HTERT RPE-1 (cell line): Measurements from ENCODE around the gene NADK2.
"Not testable (repeated sequence)": the region's sequence is repeated elsewhere in the genome, so short reads cannot be mapped to it uniquely, and the experiment has no call there.

Experiments used
- in situ Hi-C: fragments of 300-500 bp; cut with MboI; formaldehyde crosslinking; loops from 4 replicates; pipeline ENCODE4 v1.14.3; 2020; ENCODE audit warnings: low sequenced_read_pairs

Gene NADK2, protein sequence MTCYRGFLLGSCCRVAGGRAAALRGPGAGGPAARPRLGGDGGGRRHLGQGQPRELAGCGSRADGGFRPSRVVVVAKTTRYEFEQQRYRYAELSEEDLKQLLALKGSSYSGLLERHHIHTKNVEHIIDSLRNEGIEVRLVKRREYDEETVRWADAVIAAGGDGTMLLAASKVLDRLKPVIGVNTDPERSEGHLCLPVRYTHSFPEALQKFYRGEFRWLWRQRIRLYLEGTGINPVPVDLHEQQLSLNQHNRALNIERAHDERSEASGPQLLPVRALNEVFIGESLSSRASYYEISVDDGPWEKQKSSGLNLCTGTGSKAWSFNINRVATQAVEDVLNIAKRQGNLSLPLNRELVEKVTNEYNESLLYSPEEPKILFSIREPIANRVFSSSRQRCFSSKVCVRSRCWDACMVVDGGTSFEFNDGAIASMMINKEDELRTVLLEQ

DNA sequence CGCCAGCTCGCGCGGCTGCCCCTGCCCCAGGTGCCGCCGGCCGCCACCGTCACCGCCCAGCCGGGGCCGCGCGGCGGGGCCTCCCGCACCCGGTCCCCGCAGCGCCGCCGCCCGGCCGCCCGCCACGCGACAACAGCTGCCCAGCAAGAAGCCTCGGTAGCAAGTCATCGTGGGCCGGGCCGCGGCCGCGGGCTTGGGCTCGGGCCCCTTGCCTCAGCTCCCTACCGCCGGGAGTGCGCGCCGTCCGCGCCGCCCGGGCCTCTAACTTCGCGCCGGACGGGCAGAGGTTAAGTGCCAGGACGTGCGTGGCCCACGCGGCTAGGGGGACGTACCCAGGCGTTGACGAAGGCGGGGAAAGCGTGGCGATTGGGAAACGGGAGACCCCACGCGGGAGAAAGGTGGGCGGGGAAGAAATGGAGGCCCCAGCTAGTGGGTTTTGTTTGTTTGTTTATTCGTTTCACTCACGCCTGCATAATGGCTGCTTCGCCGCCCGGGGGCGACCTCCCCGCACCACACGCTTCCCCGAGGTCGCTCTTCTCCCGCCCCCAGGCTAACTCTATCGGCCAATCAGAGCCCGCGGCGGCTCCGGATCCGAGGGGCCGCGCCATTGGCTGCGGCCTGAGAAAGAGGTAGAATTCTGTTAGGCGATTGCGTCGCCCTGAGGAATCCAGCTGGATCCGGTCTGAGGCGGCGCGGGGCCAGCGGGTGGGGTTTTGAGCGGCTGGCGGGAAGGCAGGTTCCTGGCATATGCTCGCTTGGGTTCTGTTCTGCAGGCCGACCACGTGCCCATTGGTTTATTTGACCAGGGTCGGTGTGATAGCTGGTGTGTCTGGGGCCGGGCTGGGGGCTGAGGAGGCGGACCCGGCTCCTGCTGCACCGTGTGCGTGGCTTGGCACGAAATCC lies at the start of gene NADK2:
Gene NADK2, minus strand, starts transcription at position 295 of the 903 bp plus-strand sequence. Its CDS starts 127 bp downstream, at position 168.
- in situ Hi-C loops: no loop called here

DNA sequence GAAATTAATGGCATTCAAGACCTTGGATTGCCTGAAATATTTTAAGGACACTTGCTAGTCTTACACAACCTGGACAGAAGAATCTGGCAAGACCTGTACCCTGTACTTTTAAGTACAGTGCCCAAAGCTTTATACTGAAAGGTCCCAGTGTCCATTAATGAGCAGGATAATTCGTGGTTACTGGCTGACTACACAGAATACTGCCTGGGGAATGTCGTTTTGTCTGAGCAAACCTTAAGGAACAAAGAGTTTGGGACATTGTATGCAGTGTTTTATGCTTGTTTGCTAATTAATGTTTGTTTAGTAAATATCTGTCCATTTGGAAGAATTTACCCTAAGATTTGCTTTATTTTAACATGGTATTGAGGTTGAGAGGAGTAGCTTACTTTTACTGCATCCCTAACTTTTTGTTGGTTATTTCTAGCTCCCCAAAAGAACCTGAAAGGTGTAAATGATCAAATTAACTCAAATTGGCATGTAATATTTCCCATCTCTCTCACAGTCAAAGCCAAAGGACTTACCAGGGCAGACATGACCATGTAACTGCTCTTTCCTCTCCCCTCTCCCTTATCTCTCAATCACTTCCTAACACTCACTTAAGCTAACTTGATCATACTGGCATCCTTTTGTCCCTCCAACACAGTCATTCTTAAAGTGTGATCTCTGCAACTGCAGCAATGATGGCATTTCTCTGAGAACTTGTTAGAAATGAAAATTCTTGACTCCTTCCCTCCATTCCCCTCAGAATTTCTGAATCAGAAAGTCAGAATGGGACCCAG lies 44.3 kb upstream of the NADK2 start:
- in situ Hi-C loops: no loop called here

DNA sequence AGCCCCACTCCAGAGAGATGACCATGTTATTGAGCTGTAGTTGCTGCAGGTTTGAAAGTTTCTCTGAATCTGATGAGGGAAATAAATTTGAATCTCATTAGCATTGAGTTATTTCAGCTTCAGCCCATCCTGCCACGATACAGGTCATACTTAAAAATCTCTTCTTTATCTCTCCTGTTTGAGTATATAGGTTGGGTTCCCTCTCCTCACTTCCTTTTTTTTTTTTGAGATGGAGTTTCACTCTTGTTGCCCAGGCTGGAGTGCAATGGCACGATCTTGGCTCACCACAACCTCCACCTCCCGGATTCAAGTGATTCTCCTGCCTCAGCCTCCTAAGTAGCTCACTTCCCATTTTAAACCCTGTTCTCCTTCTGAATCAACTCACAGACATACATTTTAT lies 42.0 kb upstream of the NADK2 start:
- in situ Hi-C loops: not testable (repeated sequence)

DNA sequence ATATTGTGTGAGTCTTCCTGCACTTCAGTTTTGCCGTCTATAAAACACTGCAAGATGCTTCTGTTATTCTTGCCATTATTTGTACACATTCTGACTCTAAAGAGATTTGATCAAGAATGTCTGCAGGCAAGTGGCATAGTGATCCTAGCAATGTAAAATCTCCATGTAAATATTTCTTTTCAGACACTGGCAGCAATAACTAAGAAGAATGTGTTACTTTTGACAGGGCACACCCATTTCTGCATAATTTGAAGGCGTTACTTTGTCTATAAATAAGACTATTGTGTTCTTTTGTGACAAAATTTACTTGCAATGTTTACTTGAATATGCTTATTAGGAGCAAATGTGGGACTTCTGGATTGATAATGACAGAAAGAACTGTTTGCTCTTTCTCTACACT lies 39.9 kb upstream of the NADK2 start:
- in situ Hi-C loops: no loop called here

DNA sequence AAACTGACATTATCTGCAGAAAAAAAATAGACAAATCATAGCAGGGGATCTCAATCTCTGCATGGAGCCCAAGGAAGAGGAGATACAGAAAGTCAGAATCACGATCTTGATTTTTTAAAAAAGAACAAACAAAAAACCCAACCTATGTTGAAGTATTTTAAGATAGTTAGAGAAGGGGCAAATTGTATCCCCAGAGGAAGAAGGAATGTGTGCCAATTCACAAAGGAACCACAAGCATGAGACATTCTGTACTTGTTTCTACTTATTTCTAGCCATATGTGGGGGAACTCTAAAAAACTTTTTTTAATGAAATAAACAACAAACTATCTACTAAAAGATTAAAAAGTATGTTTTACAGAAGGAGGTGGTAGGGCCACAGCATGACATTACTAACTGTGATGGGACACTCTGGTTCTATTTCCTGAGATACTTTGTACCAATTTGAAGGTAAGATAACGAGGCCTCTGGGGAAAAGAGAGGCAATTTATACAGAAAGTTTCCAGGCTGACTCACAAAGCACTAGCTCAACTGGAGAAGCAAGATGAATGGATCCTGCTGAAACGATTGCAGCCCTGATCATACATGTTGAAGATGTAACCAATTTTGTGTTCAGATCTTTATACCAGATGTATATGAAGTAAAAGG lies 37.5 kb upstream of the NADK2 start:
- in situ Hi-C loops: no loop called here

DNA sequence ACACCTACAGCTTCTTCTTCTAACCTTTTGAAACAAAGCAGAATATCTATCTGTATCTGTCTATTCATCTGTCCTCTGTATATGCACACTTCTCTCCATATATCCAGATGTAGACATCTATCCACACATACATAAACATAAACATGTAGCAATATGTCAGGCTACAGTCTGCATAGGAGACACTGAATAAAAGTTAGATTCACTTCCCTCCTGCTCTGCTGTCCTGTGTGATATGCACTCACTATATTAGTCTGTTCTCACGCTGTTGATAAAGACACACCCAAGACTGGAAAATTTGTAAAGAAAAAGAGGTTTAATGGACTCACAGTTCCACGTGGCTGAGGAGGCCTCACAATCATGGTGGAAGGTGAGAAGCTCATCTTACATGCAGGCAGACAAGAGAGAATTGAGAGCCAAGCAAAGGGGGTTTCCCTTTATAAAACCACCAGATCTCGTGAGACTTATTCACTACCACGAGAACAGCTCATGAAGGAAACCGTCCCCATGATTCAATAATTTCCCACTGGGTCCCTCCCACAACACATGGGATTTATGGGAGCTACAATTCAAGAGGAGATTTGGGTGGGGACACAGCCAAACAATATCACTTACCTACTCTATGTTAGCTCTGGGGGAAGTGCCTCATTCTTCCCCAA lies 35.9 kb upstream of the NADK2 start:
- in situ Hi-C loops: no loop called here

DNA sequence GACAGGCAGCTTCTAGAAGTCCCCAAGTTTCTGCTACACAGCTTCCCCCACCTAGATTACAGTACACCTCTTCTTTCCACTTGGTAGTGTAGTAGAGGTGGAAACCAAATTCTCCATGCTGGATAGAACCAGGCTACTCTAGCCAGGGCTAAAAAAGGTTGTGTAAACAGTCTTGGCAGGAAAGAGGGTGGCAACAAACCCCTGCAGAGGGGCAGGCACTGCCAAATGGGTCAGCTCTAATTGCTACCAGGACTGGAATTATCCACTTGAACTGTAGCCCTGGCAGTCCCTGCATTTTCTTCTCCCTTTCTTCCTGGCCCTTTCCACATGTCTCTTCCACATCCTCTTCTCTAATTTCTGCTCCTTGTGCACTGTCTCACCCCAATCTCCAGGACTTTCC lies 35.1 kb upstream of the NADK2 start:
- in situ Hi-C loops: no loop called here

DNA sequence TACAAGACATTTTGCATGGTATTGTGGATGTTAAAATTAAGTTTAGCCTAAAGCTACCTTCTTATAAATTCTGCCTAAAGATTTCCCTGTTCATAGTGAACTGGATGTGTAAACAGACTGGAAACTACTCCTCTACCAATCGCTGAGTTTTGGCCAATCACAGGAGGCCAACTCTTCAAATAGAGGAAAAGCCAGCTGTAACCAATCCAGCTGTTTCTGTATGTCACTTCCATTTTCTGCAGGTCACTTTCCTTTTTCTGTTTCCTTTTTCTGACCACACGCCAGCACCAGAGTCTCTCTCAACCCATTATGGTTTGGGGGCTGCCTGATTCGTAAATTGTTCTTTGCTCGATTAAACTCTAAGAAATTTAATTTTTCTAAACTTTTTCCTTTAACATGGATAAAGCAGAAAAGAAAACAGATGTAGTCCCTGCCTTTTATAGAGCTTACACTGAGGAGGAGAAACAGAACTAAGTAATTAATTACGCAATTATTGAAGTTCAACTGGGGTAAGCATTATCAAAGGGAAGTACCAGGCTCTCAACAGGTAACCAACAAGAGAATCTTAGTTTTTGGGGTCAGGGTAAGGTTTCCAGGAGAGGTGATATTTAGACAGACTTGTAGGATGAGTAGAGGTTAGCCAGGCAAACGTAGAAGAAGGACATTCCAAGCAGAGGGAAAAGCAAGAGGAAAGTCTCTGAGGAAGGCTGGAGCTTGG lies 32.2 kb upstream of the NADK2 start:
- in situ Hi-C loops: no loop called here

DNA sequence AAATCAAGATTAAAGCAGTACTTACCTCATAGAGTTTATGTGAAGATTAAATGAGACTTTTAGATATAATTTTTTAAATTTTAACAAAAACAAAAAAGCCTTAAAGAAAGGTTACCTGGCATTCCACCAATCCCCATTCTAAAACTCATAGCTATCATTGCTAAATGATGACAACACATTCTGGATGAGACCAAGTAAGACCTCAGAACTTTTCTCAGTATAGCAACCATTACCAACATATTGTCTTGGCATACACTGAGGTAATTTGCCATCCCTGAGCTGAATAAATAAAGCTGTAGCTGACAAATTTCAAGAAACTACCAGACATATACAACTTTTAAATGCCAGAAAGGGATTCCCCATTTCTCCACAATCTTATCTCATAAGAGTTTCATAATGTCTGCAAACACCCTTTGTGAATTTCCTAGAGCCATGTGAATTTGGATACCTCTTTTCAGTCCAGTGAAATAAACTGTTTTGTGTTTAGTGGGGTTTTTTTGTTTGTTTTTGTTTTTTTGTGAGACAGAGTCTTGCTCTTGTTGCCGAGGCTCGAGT lies 30.5 kb upstream of the NADK2 start:
- in situ Hi-C loops: no loop called here

DNA sequence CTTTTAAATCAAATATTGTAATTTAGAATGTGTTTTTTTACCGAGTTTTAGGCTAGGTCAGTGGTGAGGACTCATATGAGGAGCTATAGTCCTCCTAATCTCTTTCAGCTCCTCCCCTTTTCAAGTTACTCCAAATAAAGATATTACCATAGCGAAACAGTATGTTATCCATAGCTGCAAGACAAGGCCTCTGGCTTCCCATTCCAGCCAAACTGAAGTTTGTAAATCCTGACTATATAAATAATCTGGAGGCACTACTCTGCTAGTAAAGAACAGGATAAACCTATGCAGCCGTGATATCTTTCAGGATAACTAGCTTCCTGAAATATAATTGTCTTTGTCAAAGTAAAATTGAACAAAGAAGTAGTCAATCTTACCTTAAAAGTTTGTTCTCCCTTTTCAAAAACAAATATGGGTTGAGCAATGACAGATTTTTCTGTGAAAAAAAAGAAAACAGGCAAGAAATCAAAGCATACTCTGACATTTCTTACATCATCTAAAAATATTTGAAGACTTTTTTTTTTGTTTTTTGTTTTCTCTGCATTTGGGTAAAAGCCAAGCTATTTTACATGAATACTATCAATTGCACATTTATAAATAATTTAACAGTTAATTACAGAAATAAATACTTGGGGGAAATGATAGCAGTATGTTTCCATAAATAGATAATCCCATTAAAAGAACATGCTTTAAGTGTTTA lies 29.3 kb upstream of the NADK2 start:
- in situ Hi-C loops: no loop called here

DNA sequence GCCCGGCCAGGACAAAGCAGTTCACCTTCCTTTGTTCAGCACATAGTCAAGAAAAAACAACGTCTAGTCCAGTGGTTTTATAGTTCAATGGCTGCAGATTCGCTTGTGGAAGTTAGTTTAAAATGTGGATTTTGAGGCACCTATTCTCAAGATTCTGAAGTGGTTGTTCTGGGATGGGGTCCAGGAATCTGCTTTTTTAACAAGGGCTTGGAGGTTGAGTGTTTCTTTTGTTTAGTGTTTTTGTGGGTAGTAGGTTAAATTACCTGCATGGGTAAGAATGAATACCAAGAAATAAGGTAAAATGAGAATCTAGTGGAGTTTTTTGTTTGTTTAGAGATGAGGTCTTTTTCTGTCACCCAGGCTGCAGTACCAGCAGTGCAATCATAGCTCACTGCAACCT lies 28.4 kb upstream of the NADK2 start:
- in situ Hi-C loops: no loop called here

DNA sequence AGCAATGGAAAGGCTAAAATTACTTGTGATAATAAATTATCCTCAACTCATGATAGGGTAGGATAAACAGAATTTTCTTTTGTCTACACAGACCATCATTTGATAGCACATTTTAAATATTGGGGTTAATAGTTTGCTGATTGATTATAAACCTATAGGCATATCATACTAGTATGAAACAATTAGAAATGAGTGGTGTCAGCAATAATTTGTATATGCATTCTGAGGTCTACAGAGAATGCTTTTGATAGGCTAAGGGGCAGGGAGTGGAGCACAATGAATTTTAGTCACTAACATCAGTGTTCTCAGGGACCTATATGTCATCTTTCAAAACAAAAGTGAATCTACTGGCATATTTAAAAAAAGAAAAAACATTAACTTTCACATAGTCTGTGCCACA lies 27.8 kb upstream of the NADK2 start:
- in situ Hi-C loops: no loop called here

DNA sequence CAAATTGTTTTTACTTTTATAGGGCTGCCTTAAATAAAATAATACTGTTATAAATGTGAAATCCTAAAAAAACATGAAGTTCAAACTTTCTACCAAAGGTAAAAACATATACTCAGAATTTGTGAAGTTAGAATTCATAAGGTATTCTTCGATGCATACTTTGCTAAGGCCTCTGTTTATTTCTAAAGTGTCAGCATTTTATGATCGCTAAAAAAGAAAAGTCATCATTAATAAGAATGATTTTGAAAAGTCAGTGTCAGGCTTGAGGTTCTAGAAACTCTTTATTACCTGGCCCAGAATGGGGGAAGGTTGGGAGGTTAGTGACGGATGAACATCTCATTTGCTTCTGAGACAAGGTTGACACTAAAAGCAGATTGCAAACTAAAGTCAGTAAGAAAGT lies 26.2 kb upstream of the NADK2 start:
- in situ Hi-C loops: no loop called here

DNA sequence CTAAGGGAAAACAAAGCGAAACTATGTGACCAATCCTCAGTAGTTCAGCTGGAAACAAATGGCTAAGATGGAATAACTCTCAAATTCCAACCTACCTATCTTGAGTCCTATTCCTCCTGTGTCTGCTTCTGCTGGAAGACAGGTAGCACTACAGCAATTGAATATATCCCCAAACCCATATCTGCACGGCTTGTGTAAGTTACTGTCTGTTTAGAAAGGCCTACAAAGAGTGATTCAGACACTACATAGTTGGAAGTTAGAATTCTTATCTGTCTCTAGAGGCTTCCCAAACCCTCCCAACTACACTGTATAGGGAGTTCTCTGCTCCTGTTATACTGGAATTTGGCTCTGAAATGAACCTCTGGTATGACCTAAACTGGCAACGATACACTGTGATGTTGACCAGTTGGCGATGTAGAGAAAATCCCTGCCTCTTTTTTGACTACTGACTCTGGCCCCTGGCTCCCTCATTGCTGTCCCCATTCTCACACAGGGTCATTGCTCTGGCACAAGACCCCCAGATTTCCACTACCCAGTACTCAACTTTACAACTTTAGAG lies 22.6 kb upstream of the NADK2 start:
- in situ Hi-C loops: no loop called here

DNA sequence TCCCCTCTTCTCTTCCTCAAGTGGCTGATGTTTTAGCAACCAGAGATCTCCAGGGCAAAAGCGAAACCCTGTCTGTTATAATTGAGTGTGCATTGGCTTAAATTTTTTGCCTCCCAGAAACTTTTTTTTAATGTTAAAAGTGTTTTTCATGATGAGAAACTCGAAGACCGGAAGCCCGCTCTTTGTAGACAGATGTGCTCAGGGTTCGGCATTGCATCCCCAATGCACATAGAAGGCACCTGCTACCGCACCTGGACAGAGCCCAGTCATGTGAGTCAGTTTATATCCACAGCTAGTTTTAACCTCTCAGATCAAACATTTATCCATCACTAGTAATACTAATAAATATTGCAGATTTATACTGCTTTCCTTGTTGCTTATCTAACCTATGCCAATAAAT lies 19.5 kb upstream of the NADK2 start:
- in situ Hi-C loops: no loop called here

DNA sequence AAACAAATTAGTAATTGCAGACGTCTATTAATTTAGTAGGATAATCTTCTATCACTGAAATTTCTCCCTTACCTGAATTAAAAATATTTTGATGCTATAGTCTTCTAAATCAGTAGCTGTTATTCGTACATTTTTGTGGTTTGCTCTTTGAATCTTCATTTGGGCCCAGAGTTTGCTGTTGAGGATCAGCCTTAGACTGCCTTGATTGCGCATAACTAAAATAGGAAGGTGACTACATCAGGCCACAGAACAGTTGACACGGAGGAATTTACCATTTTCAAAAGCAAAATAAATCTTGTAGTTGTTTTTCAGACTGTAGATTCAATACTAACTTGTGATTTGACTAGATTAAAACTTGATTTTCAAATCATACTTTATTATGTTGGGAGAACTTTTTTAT lies 11.8 kb upstream of the NADK2 start:
- in situ Hi-C loops: no loop called here

DNA sequence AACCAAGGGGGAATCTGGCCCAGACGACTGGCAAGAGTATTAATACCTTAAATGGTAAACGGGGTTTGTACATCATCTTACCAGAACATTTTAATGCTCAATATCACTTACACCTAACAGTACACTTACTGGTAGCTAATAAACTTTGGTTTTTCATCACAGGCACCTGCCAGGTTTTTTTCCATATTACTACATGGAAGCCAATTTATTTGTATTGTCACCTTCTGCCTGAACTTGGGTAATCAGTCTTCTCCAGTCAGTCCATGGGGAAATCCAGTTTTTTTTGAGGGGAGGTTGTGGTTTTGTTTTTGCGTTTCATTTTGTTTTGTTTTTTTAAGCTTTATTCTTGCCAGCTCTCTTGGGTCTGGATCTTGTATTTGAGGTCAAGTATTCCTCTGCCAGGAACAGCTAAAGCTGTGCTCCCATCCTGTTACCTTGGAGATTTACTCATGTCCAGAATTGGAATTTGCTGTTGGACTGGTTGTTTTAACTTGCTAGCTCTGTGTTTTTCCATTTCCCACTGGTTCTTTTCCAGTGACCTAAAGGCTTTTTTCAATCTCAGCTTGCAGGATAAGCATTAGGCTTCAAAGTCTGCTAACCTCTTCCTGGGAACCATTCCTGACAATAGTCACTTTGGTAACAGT lies 11.1 kb upstream of the NADK2 start:
- in situ Hi-C loops: no loop called here

DNA sequence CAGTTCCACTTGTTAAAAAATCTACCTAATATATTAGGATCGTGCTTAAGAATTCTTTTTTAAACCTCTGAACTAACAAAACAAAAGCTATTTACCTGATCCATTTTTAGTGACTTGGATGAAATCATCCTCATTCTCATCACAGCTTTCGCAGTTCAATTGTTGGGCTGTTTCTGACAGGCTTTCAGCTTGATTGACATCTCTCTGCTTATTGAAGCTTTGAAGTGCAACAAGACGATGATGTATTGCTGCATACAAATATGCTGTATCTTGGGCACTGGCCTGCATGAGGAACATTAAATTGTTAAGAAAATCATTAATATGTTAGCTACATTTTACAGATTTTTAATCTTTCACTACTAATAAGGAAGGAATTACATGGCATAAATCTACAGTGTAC lies 9.5 kb upstream of the NADK2 start:
- in situ Hi-C loops: no loop called here
